H1 (cell line): ENCODE data around the gene GMFB.

Source experiments
- GTF2F1 ChIP-seq: IDR thresholded peaks from 2 replicates; pipeline ENCODE4 v1.6.1; 2012; ENCODE audit warnings: low read depth, low read length, improper control_type of control experiment, borderline replicate concordance
- POLR2AphosphoS5 ChIP-seq: IDR thresholded peaks from 2 replicates; pipeline ENCODE4 v1.6.1; 2011; ENCODE audit warnings: low read depth, low read length
- TBP ChIP-seq: IDR thresholded peaks from 2 replicates; pipeline ENCODE4 v1.6.1; 2011; ENCODE audit warnings: low read depth, low read length, improper control_type of control experiment
- TCF12 ChIP-seq: IDR thresholded peaks from 2 replicates; pipeline ENCODE4 v1.6.1; 2011; ENCODE audit warnings: low read depth, mild to moderate bottlenecking, low read length
- TEAD4 ChIP-seq: IDR thresholded peaks from 2 replicates; pipeline ENCODE4 v1.6.1; 2012; ENCODE audit warnings: low read depth, low read length, inconsistent platforms, mixed read lengths
- YY1 ChIP-seq: IDR thresholded peaks from 2 replicates; pipeline ENCODE4 v1.6.1; 2011; ENCODE audit warnings: low read depth, mild to moderate bottlenecking, low read length
- TF ChIP-seq, protein P1 (sequence below), 3 experiments: IDR thresholded peaks; 1 replicate in 2 of 3; 2 replicates in 1 of 3; pipeline versions ENCODE4 v1.5.1 to v1.6.1; 2011; ENCODE audit warnings: low read length in 3 of 3, mild to moderate bottlenecking in 3 of 3, inconsistent platforms in 2 of 3, low read depth in 1 of 3, moderate library complexity in 1 of 3; ENCODE audit not compliant: insufficient read depth in 1 of 3; ENCODE audit errors: control extremely low read depth in 1 of 3

- no peak for TF ChIP-seq GTF2F1
- no peak for TF ChIP-seq TEAD4
- no peak for TF ChIP-seq TBP
- TF ChIP-seq POLR2AphosphoS5: no peak
- TF ChIP-seq, protein P1, sequence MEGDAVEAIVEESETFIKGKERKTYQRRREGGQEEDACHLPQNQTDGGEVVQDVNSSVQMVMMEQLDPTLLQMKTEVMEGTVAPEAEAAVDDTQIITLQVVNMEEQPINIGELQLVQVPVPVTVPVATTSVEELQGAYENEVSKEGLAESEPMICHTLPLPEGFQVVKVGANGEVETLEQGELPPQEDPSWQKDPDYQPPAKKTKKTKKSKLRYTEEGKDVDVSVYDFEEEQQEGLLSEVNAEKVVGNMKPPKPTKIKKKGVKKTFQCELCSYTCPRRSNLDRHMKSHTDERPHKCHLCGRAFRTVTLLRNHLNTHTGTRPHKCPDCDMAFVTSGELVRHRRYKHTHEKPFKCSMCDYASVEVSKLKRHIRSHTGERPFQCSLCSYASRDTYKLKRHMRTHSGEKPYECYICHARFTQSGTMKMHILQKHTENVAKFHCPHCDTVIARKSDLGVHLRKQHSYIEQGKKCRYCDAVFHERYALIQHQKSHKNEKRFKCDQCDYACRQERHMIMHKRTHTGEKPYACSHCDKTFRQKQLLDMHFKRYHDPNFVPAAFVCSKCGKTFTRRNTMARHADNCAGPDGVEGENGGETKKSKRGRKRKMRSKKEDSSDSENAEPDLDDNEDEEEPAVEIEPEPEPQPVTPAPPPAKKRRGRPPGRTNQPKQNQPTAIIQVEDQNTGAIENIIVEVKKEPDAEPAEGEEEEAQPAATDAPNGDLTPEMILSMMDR (IDR thresholded peaks at IDR 0.05; ENCODE audit: control extremely low read depth in 1 of 3, insufficient read depth in 1 of 3, low read depth in 1 of 3, low read length in 3 of 3): no peak
- TF ChIP-seq TCF12: no peak
- no peak for TF ChIP-seq YY1
Observed at GRCh38 chr14:54467280-54467679, 21.5 kb downstream of the GMFB start.
